GM23338 (cell line): ENCODE measurements around the gene SCOC.

ENCODE experiments used
- CREB1 ChIP-seq: fragments of 250-450 bp; sonication (Bioruptor Pico); IDR thresholded peaks from 2 replicates; pipeline ENCODE4 v1.5.0; 2020; ENCODE audit warnings: low read depth, mild to moderate bottlenecking, moderate library complexity
- EZH2 ChIP-seq: fragments of 200-600 bp; sonication (generic); IDR thresholded peaks from one replicate; pipeline ENCODE4 v1.8.0; 2017; ENCODE audit warnings: antibody characterized with exemption, mild to moderate bottlenecking, low read depth; ENCODE audit not compliant: unreplicated experiment
- EZH2phosphoT487 ChIP-seq: fragments of 200-600 bp; sonication (generic); IDR thresholded peaks from one replicate; pipeline ENCODE4 v1.8.1; 2018; ENCODE audit warnings: antibody characterized with exemption; ENCODE audit not compliant: unreplicated experiment
- JUNB ChIP-seq: IDR thresholded peaks from one replicate; pipeline ENCODE4 v1.6.1; 2016; ENCODE audit warnings: antibody characterized with exemption; ENCODE audit not compliant: unreplicated experiment
- NANOG ChIP-seq: IDR thresholded peaks from 2 replicates; pipeline ENCODE4 v1.6.1; 2016; ENCODE audit warnings: antibody characterized with exemption, borderline replicate concordance
- POLR2AphosphoS5 ChIP-seq: IDR thresholded peaks from 2 replicates; pipeline ENCODE4 v1.6.1; 2016; ENCODE audit warnings: antibody characterized with exemption, low read depth
- STAT1 ChIP-seq: IDR thresholded peaks from one replicate; pipeline ENCODE4 v1.6.1; 2016; ENCODE audit warnings: antibody characterized with exemption; ENCODE audit not compliant: unreplicated experiment
- ZNF114 ChIP-seq: fragments of 250-450 bp; sonication (Bioruptor Pico); IDR thresholded peaks from 2 replicates; pipeline ENCODE4 v1.5.0; 2020; ENCODE audit warnings: mild to moderate bottlenecking, moderate library complexity
- ZNF331 ChIP-seq: fragments of 250-450 bp; sonication (Bioruptor Pico); IDR thresholded peaks from 2 replicates; pipeline ENCODE4 v1.5.0; 2020; ENCODE audit warnings: low read depth, mild to moderate bottlenecking, moderate library complexity
- TF ChIP-seq, protein P1 (sequence below): IDR thresholded peaks from 2 replicates; pipeline ENCODE4 v1.6.1; 2016; ENCODE audit warnings: antibody characterized with exemption
- TF ChIP-seq, protein P2 (sequence below): IDR thresholded peaks from one replicate; pipeline ENCODE4 v1.6.1; 2018; ENCODE audit warnings: antibody characterized with exemption; ENCODE audit not compliant: unreplicated experiment
- TF ChIP-seq, protein P3 (sequence below), 2 experiments: fragments of 200-600 bp in 1 of 2; sonication (generic) in 1 of 2; conservative IDR thresholded peaks; 2 replicates each; pipeline versions ENCODE4 v1.5.1 to v1.6.1; 2016 to 2017; ENCODE audit warnings: antibody characterized with exemption in 2 of 2, low read depth in 2 of 2, mild to moderate bottlenecking in 2 of 2, moderate library complexity in 1 of 2

DNA sequence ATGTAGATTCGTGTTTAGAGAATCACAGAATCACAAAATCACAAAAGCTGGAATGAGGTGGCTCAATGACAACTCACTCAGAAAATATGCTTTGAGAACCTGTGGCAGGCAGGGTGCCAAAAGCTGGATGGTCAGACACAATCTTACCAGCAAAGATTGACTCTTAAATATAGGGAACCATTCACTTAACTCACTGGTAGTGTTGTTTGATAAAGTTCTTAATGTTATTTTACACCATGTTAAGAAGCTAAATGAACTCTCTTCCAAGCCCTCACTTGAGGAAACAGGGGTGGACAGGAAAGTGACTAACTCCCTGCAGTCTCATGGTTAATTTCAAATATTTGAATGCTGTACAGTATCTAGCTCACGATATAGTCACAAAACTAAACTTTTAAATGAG lies 5.7 kb upstream of the SCOC start:
- TF ChIP-seq, protein P1, sequence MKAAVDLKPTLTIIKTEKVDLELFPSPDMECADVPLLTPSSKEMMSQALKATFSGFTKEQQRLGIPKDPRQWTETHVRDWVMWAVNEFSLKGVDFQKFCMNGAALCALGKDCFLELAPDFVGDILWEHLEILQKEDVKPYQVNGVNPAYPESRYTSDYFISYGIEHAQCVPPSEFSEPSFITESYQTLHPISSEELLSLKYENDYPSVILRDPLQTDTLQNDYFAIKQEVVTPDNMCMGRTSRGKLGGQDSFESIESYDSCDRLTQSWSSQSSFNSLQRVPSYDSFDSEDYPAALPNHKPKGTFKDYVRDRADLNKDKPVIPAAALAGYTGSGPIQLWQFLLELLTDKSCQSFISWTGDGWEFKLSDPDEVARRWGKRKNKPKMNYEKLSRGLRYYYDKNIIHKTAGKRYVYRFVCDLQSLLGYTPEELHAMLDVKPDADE = no peak
- TF ChIP-seq, protein P2, sequence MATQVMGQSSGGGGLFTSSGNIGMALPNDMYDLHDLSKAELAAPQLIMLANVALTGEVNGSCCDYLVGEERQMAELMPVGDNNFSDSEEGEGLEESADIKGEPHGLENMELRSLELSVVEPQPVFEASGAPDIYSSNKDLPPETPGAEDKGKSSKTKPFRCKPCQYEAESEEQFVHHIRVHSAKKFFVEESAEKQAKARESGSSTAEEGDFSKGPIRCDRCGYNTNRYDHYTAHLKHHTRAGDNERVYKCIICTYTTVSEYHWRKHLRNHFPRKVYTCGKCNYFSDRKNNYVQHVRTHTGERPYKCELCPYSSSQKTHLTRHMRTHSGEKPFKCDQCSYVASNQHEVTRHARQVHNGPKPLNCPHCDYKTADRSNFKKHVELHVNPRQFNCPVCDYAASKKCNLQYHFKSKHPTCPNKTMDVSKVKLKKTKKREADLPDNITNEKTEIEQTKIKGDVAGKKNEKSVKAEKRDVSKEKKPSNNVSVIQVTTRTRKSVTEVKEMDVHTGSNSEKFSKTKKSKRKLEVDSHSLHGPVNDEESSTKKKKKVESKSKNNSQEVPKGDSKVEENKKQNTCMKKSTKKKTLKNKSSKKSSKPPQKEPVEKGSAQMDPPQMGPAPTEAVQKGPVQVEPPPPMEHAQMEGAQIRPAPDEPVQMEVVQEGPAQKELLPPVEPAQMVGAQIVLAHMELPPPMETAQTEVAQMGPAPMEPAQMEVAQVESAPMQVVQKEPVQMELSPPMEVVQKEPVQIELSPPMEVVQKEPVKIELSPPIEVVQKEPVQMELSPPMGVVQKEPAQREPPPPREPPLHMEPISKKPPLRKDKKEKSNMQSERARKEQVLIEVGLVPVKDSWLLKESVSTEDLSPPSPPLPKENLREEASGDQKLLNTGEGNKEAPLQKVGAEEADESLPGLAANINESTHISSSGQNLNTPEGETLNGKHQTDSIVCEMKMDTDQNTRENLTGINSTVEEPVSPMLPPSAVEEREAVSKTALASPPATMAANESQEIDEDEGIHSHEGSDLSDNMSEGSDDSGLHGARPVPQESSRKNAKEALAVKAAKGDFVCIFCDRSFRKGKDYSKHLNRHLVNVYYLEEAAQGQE = no peak
- TF ChIP-seq, protein P3, sequence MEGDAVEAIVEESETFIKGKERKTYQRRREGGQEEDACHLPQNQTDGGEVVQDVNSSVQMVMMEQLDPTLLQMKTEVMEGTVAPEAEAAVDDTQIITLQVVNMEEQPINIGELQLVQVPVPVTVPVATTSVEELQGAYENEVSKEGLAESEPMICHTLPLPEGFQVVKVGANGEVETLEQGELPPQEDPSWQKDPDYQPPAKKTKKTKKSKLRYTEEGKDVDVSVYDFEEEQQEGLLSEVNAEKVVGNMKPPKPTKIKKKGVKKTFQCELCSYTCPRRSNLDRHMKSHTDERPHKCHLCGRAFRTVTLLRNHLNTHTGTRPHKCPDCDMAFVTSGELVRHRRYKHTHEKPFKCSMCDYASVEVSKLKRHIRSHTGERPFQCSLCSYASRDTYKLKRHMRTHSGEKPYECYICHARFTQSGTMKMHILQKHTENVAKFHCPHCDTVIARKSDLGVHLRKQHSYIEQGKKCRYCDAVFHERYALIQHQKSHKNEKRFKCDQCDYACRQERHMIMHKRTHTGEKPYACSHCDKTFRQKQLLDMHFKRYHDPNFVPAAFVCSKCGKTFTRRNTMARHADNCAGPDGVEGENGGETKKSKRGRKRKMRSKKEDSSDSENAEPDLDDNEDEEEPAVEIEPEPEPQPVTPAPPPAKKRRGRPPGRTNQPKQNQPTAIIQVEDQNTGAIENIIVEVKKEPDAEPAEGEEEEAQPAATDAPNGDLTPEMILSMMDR (conservative IDR thresholded peaks at IDR 0.05; ENCODE audit: low read depth in 2 of 2) = no peak
- TF ChIP-seq POLR2AphosphoS5 (no peak), EZH2phosphoT487 (no peak), CREB1 (CRISPR knock-in tag) (no peak), NANOG (no peak), EZH2 (no peak), JUNB (no peak), STAT1 (no peak), ZNF114 (no peak), ZNF331 (CRISPR knock-in tag) (no peak)
